Fibroblast of skin of left biceps (primary cell): ENCODE results near the gene SLC39A5.

Experiments
- DNase-seq, 2 experiments: peaks; one replicate each; pipeline ENCODE4 v3.0.0-alpha.2; 2013; ENCODE audit warnings: low read depth in 2 of 2

Gene SLC39A5

GRCh38 chr12:56229916-56230431 is at the start of gene SLC39A5:
TSS of gene SLC39A5 (plus strand) at chr12:56230051. CDS start at chr12:56231275, 1,224 bp downstream.
- no peak for DNase-seq

- no peak for DNase-seq
These were observed 42.9 kb upstream of the SLC39A5 start for GRCh38 chr12:56186957-56187356.

GRCh38 chr12:56188131-56188777 is 41.6 kb upstream of the SLC39A5 start:
- no peak for DNase-seq

GRCh38 chr12:56188778-56189098 is 41.1 kb upstream of the SLC39A5 start:
- DNase-seq: no peak

GRCh38 chr12:56189099-56189917 is 40.5 kb upstream of the SLC39A5 start, which contains the start of gene SMARCC2:
TSS of gene SMARCC2 (minus strand) at chr12:56189483. CDS start at chr12:56189461, 22 bp downstream.
- peak; percentile 49 to 66 for DNase-seq

- DNase-seq: peak; percentile 56 to 66
These were observed 39.7 kb upstream of the SLC39A5 start for GRCh38 chr12:56189918-56190694.

- no peak for DNase-seq
These were observed 39.1 kb upstream of the SLC39A5 start for GRCh38 chr12:56190695-56191155.

GRCh38 chr12:56192582-56192981 is 37.3 kb upstream of the SLC39A5 start:
- no peak for DNase-seq

GRCh38 chr12:56193025-56193578 is 36.7 kb upstream of the SLC39A5 start:
- peak; percentile 54 to 62 for DNase-seq

- peak; percentile 82 to 84 for DNase-seq
These were observed 32.9 kb upstream of the SLC39A5 start for GRCh38 chr12:56196818-56197550.

GRCh38 chr12:56197921-56198635 is 31.8 kb upstream of the SLC39A5 start:
- DNase-seq: no peak

GRCh38 chr12:56198836-56199235 is 31.0 kb upstream of the SLC39A5 start:
- DNase-seq: no peak

- DNase-seq: no peak
These were observed 27.5 kb upstream of the SLC39A5 start for GRCh38 chr12:56202366-56202765.

- DNase-seq: no peak
These were observed 27.0 kb upstream of the SLC39A5 start for GRCh38 chr12:56202838-56203237.

- no peak for DNase-seq
These were observed 25.6 kb upstream of the SLC39A5 start for GRCh38 chr12:56204275-56204674.

- DNase-seq: no peak
These were observed 24.4 kb upstream of the SLC39A5 start for GRCh38 chr12:56205445-56205844.

GRCh38 chr12:56206452-56207166 is 23.2 kb upstream of the SLC39A5 start:
- no peak for DNase-seq

GRCh38 chr12:56208006-56208405 is 21.8 kb upstream of the SLC39A5 start:
- DNase-seq: no peak

- DNase-seq: no peak
These were observed 17.5 kb upstream of the SLC39A5 start for GRCh38 chr12:56212361-56212760.

- no peak for DNase-seq
These were observed 16.0 kb upstream of the SLC39A5 start for GRCh38 chr12:56213878-56214277.
